SK-N-SH (cell line): Measurements from ENCODE around the gene PTMS. TPM values are rescaled to one million over a fixed set of nuclear protein-coding genes. Genes with fewer than 3 reads are reported as not detected.

Experiments used
- CTCF ChIA-PET: fragments of 300-600, 350-600 bp; formaldehyde crosslinking; extraction: SDS; loops from one replicate; lab custom pipeline; 2021; lab: Yijun Ruan, JAX
- POLR2A ChIA-PET: fragments of 350-600 bp; sonication (Branson Sonifier 250); formaldehyde crosslinking; extraction: SDS; loops from one replicate; lab custom pipeline; 2020; ENCODE audit warnings: antibody characterized with exemption, inconsistent platforms; lab: Yijun Ruan, JAX
- DNase-seq: peaks from one replicate; pipeline ENCODE4 v3.0.0; 2012
- H2AFZ ChIP-seq: fragments of 200-600 bp; sonication (generic); 2 replicates; pipeline ENCODE4 v1.8.1; 2016; ENCODE audit warnings: antibody characterized with exemption, mild to moderate bottlenecking, low read depth
- H3F3A ChIP-seq: fragments of 200-600 bp; sonication (generic); replicated peaks from 2 replicates; pipeline ENCODE3; 2016; ENCODE audit warnings: antibody characterized with exemption, mild to moderate bottlenecking; ENCODE audit not compliant: insufficient read depth
- H3K27ac ChIP-seq, 2 experiments: fragments of 200-500 bp in 1 of 2; fragments of 200-600 bp in 1 of 2; sonication (Bioruptor generic) in 1 of 2; sonication (generic), shearing (Covaris generic) in 1 of 2; 2 replicates each; pipeline versions ENCODE4 v1.5.1 to v1.6.1; 2014 to 2016; ENCODE audit warnings: low read depth in 2 of 2, inconsistent platforms in 1 of 2, low read length in 1 of 2, mild to moderate bottlenecking in 1 of 2, mixed read lengths in 1 of 2
- H3K27me3 ChIP-seq: fragments of 200-600 bp; sonication (generic), shearing (Covaris generic); 2 replicates; pipeline ENCODE4 v1.6.1; 2016; ENCODE audit warnings: mixed run types; ENCODE audit not compliant: insufficient read depth
- H3K36me3 ChIP-seq, 2 experiments: fragments of 200-500 bp in 1 of 2; fragments of 200-600 bp in 1 of 2; sonication (Bioruptor generic) in 1 of 2; sonication (generic) in 1 of 2; replicated peaks in 1 of 2; 2 replicates each; pipeline versions ENCODE3 to v1.5.1; 2014 to 2016; ENCODE audit warnings: low read length in 1 of 2, mild to moderate bottlenecking in 1 of 2; ENCODE audit not compliant: insufficient read depth in 2 of 2, control insufficient read depth in 1 of 2
- H3K4me1 ChIP-seq, 2 experiments: fragments of 200-500 bp in 1 of 2; fragments of 200-600 bp in 1 of 2; sonication (Bioruptor generic) in 1 of 2; sonication (generic), shearing (Covaris generic) in 1 of 2; 2 replicates each; pipeline versions ENCODE4 v1.5.1 to v1.6.1; 2014 to 2016; ENCODE audit warnings: low read depth in 1 of 2, low read length in 1 of 2, mixed run types in 1 of 2; ENCODE audit not compliant: insufficient read depth in 2 of 2, control insufficient read depth in 1 of 2
- H3K4me2 ChIP-seq: fragments of 200-600 bp; sonication (generic), shearing (Covaris generic); 2 replicates; pipeline ENCODE4 v1.6.1; 2017; ENCODE audit warnings: mixed run types
- H3K4me3 ChIP-seq, 2 experiments: fragments of 200-500 bp in 1 of 2; fragments of 200-600 bp in 1 of 2; sonication (Bioruptor generic) in 1 of 2; sonication (generic), shearing (Covaris generic) in 1 of 2; 2 replicates each; pipeline versions ENCODE4 v1.5.1 to v1.8.1; 2014 to 2016; ENCODE audit warnings: low read depth in 2 of 2, inconsistent platforms in 1 of 2, low read length in 1 of 2, mild to moderate bottlenecking in 1 of 2, mixed read lengths in 1 of 2, moderate library complexity in 1 of 2
- H3K79me2 ChIP-seq: fragments of 200-600 bp; sonication (generic); 2 replicates; pipeline ENCODE4 v1.8.1; 2017; ENCODE audit warnings: mild to moderate bottlenecking; ENCODE audit not compliant: insufficient read depth
- H3K9ac ChIP-seq: fragments of 200-600 bp; sonication (generic); 2 replicates; pipeline ENCODE4 v1.6.1; 2017; ENCODE audit warnings: mixed run types
- H3K9me2 ChIP-seq: fragments of 200-600 bp; sonication (generic); 2 replicates; pipeline ENCODE4 v1.6.1; 2017; ENCODE audit warnings: mixed run types
- H3K9me3 ChIP-seq: fragments of 200-600 bp; sonication (generic); 2 replicates; pipeline ENCODE4 v1.6.1; 2017; ENCODE audit warnings: mixed run types, mild to moderate bottlenecking, moderate library complexity
- H4K20me1 ChIP-seq: fragments of 200-600 bp; sonication (generic); 2 replicates; pipeline ENCODE4 v1.6.1; 2017; ENCODE audit warnings: mild to moderate bottlenecking, mixed run types; ENCODE audit not compliant: insufficient read depth
- CHD2 ChIP-seq: fragments of 150-350 bp; IDR thresholded peaks from 2 replicates; pipeline ENCODE4 v1.6.1; 2018; ENCODE audit warnings: low read length; ENCODE audit not compliant: partially characterized antibody
- ELF1 ChIP-seq: IDR thresholded peaks from 2 replicates; pipeline ENCODE4 v1.4.0; 2012
- FOXJ3 ChIP-seq: sonication (generic); formaldehyde crosslinking; IDR thresholded peaks from 2 replicates; pipeline ENCODE4 v1.5.1; 2020; ENCODE audit warnings: mild to moderate bottlenecking, missing genetic modification reagents
- GATA2 ChIP-seq: sonication (generic); formaldehyde crosslinking; IDR thresholded peaks from 2 replicates; pipeline ENCODE4 v1.5.0; 2020; ENCODE audit warnings: mild to moderate bottlenecking, missing genetic modification reagents
- MEF2A ChIP-seq: IDR thresholded peaks from 2 replicates; pipeline ENCODE4 v1.4.0; 2012; ENCODE audit warnings: low read depth, borderline replicate concordance
- MXI1 ChIP-seq: IDR thresholded peaks from 2 replicates; pipeline ENCODE4 v1.6.1; 2012; ENCODE audit warnings: mild to moderate bottlenecking, low read depth, low read length, improper control_type of control experiment
- POLR2AphosphoS5 ChIP-seq: IDR thresholded peaks from 2 replicates; pipeline ENCODE4 v1.6.1; 2012; ENCODE audit warnings: low read depth, low read length
- RAD21 ChIP-seq: IDR thresholded peaks from 2 replicates; pipeline ENCODE4 v1.6.1; 2012; ENCODE audit warnings: mild to moderate bottlenecking, low read length
- RCOR1 ChIP-seq: fragments of 150-350 bp; IDR thresholded peaks from 2 replicates; pipeline ENCODE4 v1.6.1; 2017; ENCODE audit warnings: antibody characterized with exemption, low read length
- RFX5 ChIP-seq: IDR thresholded peaks from 2 replicates; pipeline ENCODE4 v1.6.1; 2012; ENCODE audit warnings: mild to moderate bottlenecking, improper control_type of control experiment, low read length
- RXRA ChIP-seq: IDR thresholded peaks from 2 replicates; pipeline ENCODE4 v1.4.0; 2012; ENCODE audit warnings: low read depth, mild to moderate bottlenecking, borderline replicate concordance
- SMC3 ChIP-seq: IDR thresholded peaks from 2 replicates; pipeline ENCODE4 v1.6.1; 2012; ENCODE audit warnings: low read depth, low read length, improper control_type of control experiment
- TAF1 ChIP-seq: IDR thresholded peaks from 2 replicates; pipeline ENCODE4 v1.6.1; 2012; ENCODE audit warnings: low read depth, mild to moderate bottlenecking, low read length, moderate library complexity, borderline replicate concordance
- TCF12 ChIP-seq: IDR thresholded peaks from 2 replicates; pipeline ENCODE4 v1.4.0; 2012
- TEAD4 ChIP-seq: IDR thresholded peaks from 2 replicates; pipeline ENCODE4 v1.4.0; 2012; ENCODE audit warnings: mild to moderate bottlenecking, borderline replicate concordance; ENCODE audit not compliant: insufficient read depth
- YY1 ChIP-seq: IDR thresholded peaks from 2 replicates; pipeline ENCODE4 v1.4.0; 2012; ENCODE audit warnings: low read depth, mild to moderate bottlenecking
- WGBS: methylation state at CpG from one replicate; pipeline ENCODE4 v1.1.6; 2017; ENCODE audit warnings: low lambda C conversion rate; 5-methylcytosine and 5-hydroxymethylcytosine counted together
- polyA plus RNA-seq, 3 experiments: library from polyadenylated mRNA; depleted of rRNA; stranded (reverse); fragments of >200 nt; gene quantifications; 2 replicates each; pipeline ENCODE4 v1.2.3, GENCODE V29; 2012
- TF ChIP-seq, protein P1 (sequence below): IDR thresholded peaks from 2 replicates; pipeline ENCODE4 v1.6.1; 2012; ENCODE audit warnings: mild to moderate bottlenecking, low read depth, low read length, moderate library complexity
- TF ChIP-seq, protein P2 (sequence below): IDR thresholded peaks from 2 replicates; pipeline ENCODE4 v1.4.0; 2012; ENCODE audit warnings: low read depth
- TF ChIP-seq, protein P3 (sequence below): IDR thresholded peaks from 2 replicates; pipeline ENCODE4 v1.4.0; 2012; ENCODE audit warnings: low read depth, borderline replicate concordance

Gene PTMS
- polyA plus RNA-seq, 1 of the 3 experiments (the other 2 are of a cell fraction), result 661 TPM

DNA sequence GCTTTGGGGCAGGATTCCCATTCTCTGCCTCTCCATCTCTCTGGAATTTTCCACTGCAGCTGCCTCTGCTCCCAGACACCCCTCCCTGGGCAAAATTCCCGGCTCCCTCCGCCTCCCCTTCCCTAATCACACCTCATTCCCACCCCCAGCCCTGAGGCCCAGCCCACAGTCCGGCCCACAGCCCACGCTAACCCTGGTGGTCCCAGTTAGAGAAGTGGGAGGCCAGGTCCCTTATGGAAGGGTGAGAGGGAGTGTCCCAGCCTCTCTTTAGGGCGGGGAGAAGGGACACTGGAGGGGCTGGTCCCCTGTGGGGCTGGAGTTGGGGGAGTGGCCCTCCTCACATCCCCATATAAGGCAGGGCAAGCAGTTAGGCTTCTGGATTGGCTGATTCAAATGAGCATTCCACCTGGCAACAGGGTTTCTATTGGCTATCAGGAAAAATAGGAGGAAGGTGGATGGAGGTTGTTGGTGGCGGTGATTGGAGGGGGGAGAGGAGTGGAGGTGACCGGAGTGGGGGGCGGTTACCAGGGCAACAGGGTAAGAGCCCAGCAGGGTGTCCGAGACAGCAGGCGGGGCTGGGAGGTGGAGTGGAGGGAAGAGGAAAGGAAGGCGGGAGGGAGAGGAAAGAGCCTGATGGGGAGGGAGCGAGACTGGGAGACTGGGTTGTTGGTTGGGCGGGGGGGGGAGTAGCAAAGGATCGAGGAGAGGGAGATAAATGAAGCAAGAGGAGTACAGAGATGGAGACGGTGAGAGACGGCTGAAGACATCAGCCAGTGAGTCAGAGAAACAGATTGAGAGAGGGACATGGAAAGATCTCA lies 1.9 kb upstream of the PTMS start (continued):
- TF ChIP-seq RAD21 (no peak), FOXJ3 (CRISPR knock-in tag) (no peak), GATA2 (CRISPR knock-in tag) (no peak), YY1 (no peak), SMC3 (no peak), CHD2 (peak; percentile 71), TEAD4 (no peak), RFX5 (peak; percentile 100), TCF12 (0 out of 2 replicates have a peak, but pooled peaks have one; percentile 3), ELF1 (no peak), MEF2A (no peak), RCOR1 (peak; percentile 24; the same call in 1 of the 2 replicates), RXRA (no peak)
- TF ChIP-seq, protein P1, sequence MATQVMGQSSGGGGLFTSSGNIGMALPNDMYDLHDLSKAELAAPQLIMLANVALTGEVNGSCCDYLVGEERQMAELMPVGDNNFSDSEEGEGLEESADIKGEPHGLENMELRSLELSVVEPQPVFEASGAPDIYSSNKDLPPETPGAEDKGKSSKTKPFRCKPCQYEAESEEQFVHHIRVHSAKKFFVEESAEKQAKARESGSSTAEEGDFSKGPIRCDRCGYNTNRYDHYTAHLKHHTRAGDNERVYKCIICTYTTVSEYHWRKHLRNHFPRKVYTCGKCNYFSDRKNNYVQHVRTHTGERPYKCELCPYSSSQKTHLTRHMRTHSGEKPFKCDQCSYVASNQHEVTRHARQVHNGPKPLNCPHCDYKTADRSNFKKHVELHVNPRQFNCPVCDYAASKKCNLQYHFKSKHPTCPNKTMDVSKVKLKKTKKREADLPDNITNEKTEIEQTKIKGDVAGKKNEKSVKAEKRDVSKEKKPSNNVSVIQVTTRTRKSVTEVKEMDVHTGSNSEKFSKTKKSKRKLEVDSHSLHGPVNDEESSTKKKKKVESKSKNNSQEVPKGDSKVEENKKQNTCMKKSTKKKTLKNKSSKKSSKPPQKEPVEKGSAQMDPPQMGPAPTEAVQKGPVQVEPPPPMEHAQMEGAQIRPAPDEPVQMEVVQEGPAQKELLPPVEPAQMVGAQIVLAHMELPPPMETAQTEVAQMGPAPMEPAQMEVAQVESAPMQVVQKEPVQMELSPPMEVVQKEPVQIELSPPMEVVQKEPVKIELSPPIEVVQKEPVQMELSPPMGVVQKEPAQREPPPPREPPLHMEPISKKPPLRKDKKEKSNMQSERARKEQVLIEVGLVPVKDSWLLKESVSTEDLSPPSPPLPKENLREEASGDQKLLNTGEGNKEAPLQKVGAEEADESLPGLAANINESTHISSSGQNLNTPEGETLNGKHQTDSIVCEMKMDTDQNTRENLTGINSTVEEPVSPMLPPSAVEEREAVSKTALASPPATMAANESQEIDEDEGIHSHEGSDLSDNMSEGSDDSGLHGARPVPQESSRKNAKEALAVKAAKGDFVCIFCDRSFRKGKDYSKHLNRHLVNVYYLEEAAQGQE, result peak; percentile 33; the same call in 1 of the 2 replicates
- TF ChIP-seq, protein P2, sequence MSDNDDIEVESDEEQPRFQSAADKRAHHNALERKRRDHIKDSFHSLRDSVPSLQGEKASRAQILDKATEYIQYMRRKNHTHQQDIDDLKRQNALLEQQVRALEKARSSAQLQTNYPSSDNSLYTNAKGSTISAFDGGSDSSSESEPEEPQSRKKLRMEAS, result peak; percentile 53
- TF ChIP-seq, all 33 proteins: peak for 16

DNA sequence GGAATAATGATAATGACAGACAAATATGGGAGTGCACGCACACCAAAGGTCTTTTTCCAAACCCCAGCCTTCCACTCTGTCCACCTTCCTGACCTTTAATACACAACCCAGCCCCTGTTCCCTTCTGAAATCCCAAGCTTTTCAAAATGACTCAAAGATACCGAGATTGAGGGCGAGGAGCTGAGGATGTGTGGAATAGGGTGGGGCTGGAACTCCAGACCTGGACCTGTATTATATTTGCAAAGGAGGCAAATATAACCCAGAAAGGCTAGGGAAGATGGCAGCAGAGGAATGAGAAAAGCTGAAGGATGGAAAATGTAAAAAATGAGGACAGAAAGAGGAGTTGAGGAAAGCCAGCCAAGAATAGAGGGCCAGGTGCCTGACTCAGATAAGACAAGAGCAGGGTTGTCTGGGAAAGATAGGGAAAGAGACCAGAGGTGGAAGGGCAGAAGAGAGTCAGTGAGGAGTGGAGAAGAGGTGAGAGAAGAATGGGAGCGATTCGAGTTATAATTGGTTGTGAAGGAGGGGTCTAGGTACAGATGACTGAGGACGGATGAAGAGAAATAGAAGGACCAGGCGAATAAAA lies 1.0 kb upstream of the PTMS start:
- peaks cover 5 to 6% of the 10 kb centered on the region in 2 experiments for H3K36me3 ChIP-seq
- no peaks in the 10 kb centered on the region for H3K9me2 ChIP-seq
- peaks cover 33% of the 10 kb centered on the region for H4K20me1 ChIP-seq
- peak overlapping the region; percentile 87 to 95 for H3K27ac ChIP-seq
- H3K9me3 ChIP-seq, result no peaks in the 10 kb centered on the region
- peak overlapping the region; percentile 82 to 93 for H3K4me3 ChIP-seq
- DNase-seq, result no peak
- 55% methylated on average over 7 of the region's 7 CpGs for WGBS
- no peak for TF ChIP-seq POLR2AphosphoS5
- TF ChIP-seq MXI1, result no peak
- no peak for TF ChIP-seq TAF1
- TF ChIP-seq GATA2 (CRISPR knock-in tag), result no peak
- TF ChIP-seq, protein P3, sequence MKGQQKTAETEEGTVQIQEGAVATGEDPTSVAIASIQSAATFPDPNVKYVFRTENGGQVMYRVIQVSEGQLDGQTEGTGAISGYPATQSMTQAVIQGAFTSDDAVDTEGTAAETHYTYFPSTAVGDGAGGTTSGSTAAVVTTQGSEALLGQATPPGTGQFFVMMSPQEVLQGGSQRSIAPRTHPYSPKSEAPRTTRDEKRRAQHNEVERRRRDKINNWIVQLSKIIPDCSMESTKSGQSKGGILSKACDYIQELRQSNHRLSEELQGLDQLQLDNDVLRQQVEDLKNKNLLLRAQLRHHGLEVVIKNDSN, result no peak
- no peak for TF ChIP-seq RXRA
- TF ChIP-seq MEF2A, result no peak
- no peak for TF ChIP-seq CHD2
- TF ChIP-seq, protein P1, result no peak
- H3K4me2 ChIP-seq, result peak overlapping the region; percentile 71
- H3K9ac ChIP-seq, result peak overlapping the region; percentile 28; the same call in 1 of the 2 replicates
- H3K79me2 ChIP-seq, result peaks cover 37% of the 10 kb centered on the region
- H3K27me3 ChIP-seq, result no peaks in the 10 kb centered on the region
- H3F3A ChIP-seq, result peaks cover 13% of the 10 kb centered on the region
- H2AFZ ChIP-seq, result no peak overlapping the region; the same call in 1 of the 2 replicates
- ChIA-PET POLR2A (interaction anchor here (1.0 to 4.8 kb wide), 8 partner anchors 12 to 109 kb away, joined by 3 to 89 read pairs (median 10); partner anchors contain the start of genes COPS7A, GPR162, MLF2 and P3H3), CTCF (interaction anchor here (1.3 to 15.2 kb wide), 8 partner anchors 11 to 107 kb away, joined by 3 to 343 read pairs (median 16); partner anchors contain the start of genes GPR162, MLF2 and P3H3)
- H3K4me1 ChIP-seq, result peaks cover 22 to 43% of the 10 kb centered on the region in 2 experiments
